Mammary epithelial cell (primary cell): ENCODE results near the gene PERCC1.

Source experiments
- CTCF ChIP-seq, 2 donors: IDR thresholded peaks in 1 of 2; conservative IDR thresholded peaks in 1 of 2; 2 replicates each; pipeline ENCODE4 v1.5.1; 2011 to 2012; ENCODE audit warnings: inconsistent platforms in 2 of 2, low read length in 2 of 2, mild to moderate bottlenecking in 2 of 2, control low read depth in 1 of 2, low read depth in 1 of 2; ENCODE audit not compliant: insufficient read depth in 1 of 2; ENCODE audit errors: extremely low read depth in 1 of 2
- EZH2 ChIP-seq: IDR thresholded peaks from 2 replicates; pipeline ENCODE4 v1.6.1; 2012; ENCODE audit warnings: low read length, inconsistent platforms, borderline replicate concordance

- TF ChIP-seq CTCF (conservative IDR thresholded peaks at IDR 0.05 in 1 of 2, IDR thresholded peaks at IDR 0.05 in 1 of 2; ENCODE audit: extremely low read depth in 1 of 2, insufficient read depth in 1 of 2, low read depth in 1 of 2, low read length in 2 of 2) (no peak), EZH2 (no peak)
Measured at GRCh38 chr16:1448536-1449116, 17.7 kb downstream of the PERCC1 start.
